GM12892 (cell line): ENCODE data around the gene IFI16.

ENCODE experiments used
- POLR2A ChIP-seq: IDR thresholded peaks from 2 replicates; pipeline ENCODE4 v1.6.1; 2011; ENCODE audit warnings: low read depth, low read length, control low read depth
- POLR2AphosphoS5 ChIP-seq: IDR thresholded peaks from 2 replicates; pipeline ENCODE4 v1.6.1; 2011; ENCODE audit warnings: low read depth, low read length, control low read depth
- TAF1 ChIP-seq: IDR thresholded peaks from 2 replicates; pipeline ENCODE4 v1.6.1; 2011; ENCODE audit warnings: low read depth, mild to moderate bottlenecking, control low read depth, low read length, borderline replicate concordance

- TF ChIP-seq POLR2A (no peak), POLR2AphosphoS5 (no peak), TAF1 (no peak)
Measured at GRCh38 chr1:158961178-158961577, 48.5 kb upstream of the IFI16 start.
